ENCODE data around the gene GJB5.

DNA sequence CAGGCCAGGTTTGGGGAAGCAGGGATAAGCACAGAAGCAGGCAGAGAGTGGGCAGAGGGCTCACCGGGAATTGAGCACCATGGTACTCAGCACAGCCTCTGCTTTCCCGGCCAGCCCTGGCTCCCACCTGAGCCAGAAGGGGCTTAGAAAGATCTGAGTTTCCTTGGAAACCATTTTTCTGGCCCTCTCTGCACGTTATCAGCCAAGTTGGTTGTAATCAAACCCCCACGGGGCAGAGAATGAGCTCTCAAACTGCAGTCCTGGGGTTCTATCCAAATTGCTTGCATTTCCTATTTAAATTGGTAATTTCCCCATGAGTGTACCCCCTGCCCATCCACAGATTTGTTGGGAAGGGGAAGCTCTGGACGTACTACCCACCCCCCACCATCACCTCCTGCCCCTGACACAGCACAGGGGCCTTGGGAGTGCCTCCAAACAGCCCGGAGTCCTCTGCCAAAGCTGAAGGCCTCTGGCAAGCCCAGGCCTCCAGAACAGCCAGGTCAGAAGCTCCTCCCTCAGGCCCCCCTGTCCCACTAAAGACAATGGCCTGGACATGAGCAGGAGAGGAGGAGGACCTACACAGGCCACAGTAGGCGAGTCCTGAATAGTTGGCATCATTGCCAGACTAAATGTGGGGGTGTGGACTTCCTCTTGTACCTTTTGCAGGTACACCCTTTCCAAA is 42.7 kb upstream of the GJB5 start:
- TF ChIP-seq, protein P1, sequence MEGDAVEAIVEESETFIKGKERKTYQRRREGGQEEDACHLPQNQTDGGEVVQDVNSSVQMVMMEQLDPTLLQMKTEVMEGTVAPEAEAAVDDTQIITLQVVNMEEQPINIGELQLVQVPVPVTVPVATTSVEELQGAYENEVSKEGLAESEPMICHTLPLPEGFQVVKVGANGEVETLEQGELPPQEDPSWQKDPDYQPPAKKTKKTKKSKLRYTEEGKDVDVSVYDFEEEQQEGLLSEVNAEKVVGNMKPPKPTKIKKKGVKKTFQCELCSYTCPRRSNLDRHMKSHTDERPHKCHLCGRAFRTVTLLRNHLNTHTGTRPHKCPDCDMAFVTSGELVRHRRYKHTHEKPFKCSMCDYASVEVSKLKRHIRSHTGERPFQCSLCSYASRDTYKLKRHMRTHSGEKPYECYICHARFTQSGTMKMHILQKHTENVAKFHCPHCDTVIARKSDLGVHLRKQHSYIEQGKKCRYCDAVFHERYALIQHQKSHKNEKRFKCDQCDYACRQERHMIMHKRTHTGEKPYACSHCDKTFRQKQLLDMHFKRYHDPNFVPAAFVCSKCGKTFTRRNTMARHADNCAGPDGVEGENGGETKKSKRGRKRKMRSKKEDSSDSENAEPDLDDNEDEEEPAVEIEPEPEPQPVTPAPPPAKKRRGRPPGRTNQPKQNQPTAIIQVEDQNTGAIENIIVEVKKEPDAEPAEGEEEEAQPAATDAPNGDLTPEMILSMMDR (IDR thresholded peaks at IDR 0.05): no peak
- no peak for TF ChIP-seq POLR2A (IDR thresholded peaks at IDR 0.05)

Measured in breast epithelium (tissue), 3 donors.